Skeletal muscle satellite cell (primary cell): Measurements from ENCODE around the gene LAMB1. TPM values are rescaled to one million over a fixed set of nuclear protein-coding genes. Genes with fewer than 3 reads are reported as not detected.

ENCODE experiments used
- H3K27me3 ChIP-seq: 2 replicates; pipeline ENCODE4 v1.7.0; 2013; ENCODE audit warnings: low read length; ENCODE audit not compliant: control insufficient read depth, insufficient read depth
- H3K36me3 ChIP-seq: 2 replicates; pipeline ENCODE4 v1.7.0; 2013; ENCODE audit warnings: mild to moderate bottlenecking, control low read depth, low read length; ENCODE audit not compliant: insufficient read depth
- H3K4me1 ChIP-seq: 2 replicates; pipeline ENCODE4 v1.7.0; 2013; ENCODE audit warnings: low read length; ENCODE audit not compliant: control insufficient read depth, insufficient read depth
- H3K4me2 ChIP-seq: 2 replicates; pipeline ENCODE4 v1.7.0; 2013; ENCODE audit warnings: mild to moderate bottlenecking, low read length
- H3K4me3 ChIP-seq: 2 replicates; pipeline ENCODE4 v1.7.0; 2013; ENCODE audit warnings: low read length
- H3K9ac ChIP-seq: 2 replicates; pipeline ENCODE4 v1.7.0; 2013; ENCODE audit warnings: mild to moderate bottlenecking, low read depth, low read length, moderate library complexity
- H3K9me3 ChIP-seq: replicated peaks from 2 replicates; pipeline ENCODE4 v1.7.0; 2013; ENCODE audit warnings: mild to moderate bottlenecking, control low read depth, low read length
- small RNA-seq: library from RNA; depleted of rRNA; stranded (forward); fragments of <200 nt; gene quantifications from one replicate; pipeline ENCODE3, GENCODE V24; 2012

The LAMB1 gene

DNA sequence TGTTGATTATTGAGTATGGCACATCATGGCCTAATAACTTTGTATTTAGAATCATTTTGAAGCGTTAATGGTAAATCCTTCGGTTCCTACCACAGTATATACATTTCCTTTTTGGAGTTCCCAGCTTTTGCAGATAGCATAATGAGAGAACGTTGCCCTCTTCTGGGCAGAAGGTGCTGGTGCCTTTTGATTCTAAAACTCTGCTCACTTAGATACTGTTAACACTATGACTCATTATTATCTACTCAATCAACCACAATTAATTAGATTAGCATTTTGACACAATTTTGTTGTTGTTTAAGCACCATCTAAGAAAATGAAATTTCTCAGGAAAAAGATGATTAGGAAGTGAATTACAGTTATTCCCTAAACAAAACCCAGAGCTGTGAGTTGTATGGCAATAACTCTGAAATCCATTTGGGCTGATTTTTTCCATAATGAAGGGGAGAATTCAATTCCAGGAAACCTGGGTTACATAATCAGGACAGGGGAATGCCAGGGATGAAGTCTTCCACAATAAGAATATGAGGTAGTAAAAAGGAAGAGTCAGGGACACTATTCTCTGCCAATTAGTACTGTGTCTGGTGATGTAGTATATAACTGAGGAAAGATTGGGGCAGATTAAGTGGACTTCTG, 123.4 kb downstream of the LAMB1 start:
- H3K4me1 ChIP-seq, result no peaks in the 10 kb centered on the region
- H3K27me3 ChIP-seq, result peaks cover 37% of the 10 kb centered on the region
- H3K9ac ChIP-seq, result no peak overlapping the region
- H3K36me3 ChIP-seq, result no peaks in the 10 kb centered on the region
- no peak overlapping the region for H3K4me3 ChIP-seq
- H3K4me2 ChIP-seq, result no peak overlapping the region
- no peaks in the 10 kb centered on the region for H3K9me3 ChIP-seq

DNA sequence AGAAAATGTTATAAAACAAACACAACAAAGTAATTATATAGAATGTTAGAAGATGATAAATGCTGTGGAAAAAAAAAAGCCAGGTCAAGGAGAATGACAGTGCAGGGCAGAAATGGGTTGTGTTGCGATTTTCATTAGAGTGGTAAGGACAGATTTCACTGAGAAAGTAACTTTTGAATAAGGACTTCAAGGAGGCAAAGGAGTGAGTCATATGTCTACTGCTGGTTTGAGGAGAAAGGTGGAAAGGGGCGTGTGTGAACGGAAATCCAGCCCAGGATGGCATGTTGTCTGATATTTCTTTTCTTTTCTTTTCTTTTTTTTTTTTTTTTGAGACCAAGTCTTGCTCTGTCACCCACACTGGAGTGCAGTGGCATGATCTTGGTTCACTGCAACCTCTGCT, 124.3 kb downstream of the LAMB1 start:
- Histone ChIP-seq H3K9ac (no peak overlapping the region), H3K36me3 (no peaks in the 10 kb centered on the region), H3K9me3 (no peaks in the 10 kb centered on the region), H3K4me2 (no peak overlapping the region), H3K27me3 (peaks cover 29% of the 10 kb centered on the region), H3K4me3 (no peak overlapping the region), H3K4me1 (no peaks in the 10 kb centered on the region)

GRCh38 chr7:107877731-107878382, 125.1 kb downstream of the LAMB1 start:
- no peak overlapping the region for H3K9ac ChIP-seq
- H3K27me3 ChIP-seq, result peaks cover 25% of the 10 kb centered on the region
- no peaks in the 10 kb centered on the region for H3K9me3 ChIP-seq
- H3K4me3 ChIP-seq, result no peak overlapping the region
- no peaks in the 10 kb centered on the region for H3K4me1 ChIP-seq
- H3K36me3 ChIP-seq, result no peaks in the 10 kb centered on the region
- H3K4me2 ChIP-seq, result no peak overlapping the region

GRCh38 chr7:107876916-107877315, 126.0 kb downstream of the LAMB1 start:
- H3K9me3 ChIP-seq, result no peaks in the 10 kb centered on the region
- H3K36me3 ChIP-seq, result no peaks in the 10 kb centered on the region
- H3K27me3 ChIP-seq, result peaks cover 23% of the 10 kb centered on the region
- no peak overlapping the region for H3K9ac ChIP-seq
- no peak overlapping the region for H3K4me3 ChIP-seq
- H3K4me2 ChIP-seq, result no peak overlapping the region
- H3K4me1 ChIP-seq, result no peaks in the 10 kb centered on the region

DNA sequence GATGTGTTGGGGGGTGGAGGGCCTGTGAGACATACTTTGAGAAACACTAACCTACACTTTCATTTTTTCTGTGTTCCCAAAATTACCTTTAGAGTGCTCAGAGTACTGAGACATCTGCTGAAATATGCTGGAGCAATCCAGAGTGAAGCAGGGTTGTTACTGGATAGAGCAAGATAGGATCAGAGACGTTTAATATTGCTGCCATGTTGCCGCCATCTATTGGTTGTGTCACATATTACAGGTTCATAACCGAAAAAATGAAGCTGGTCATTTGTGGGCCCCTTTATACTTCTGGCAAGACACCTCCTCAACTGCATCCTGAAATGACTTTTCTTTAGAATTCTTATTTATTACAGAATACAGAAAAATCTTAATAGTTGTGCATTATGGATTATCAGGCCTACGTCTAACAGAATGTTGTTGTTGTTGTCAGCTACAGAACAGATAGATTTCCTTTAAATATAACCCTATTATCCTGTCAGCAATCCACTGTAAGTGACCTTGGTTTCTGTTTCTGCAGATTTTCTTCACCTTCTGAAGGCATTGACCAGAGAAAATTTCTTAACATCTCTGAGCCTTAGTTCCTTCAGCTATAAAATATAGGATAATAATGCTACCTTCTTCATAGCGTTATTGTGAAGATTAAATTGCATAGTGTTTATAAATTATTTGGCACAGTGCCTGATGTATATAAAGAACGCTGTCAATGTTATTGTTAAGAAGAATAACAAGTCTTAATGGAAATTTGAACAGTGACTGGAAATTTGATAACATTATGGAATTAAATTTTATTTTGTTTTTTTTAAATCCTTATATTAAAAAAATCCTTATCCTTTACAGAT, 128.1 kb downstream of the LAMB1 start:
- Histone ChIP-seq H3K9ac (no peak overlapping the region), H3K36me3 (no peaks in the 10 kb centered on the region), H3K4me3 (no peak overlapping the region), H3K4me2 (no peak overlapping the region), H3K27me3 (peaks cover 27% of the 10 kb centered on the region), H3K4me1 (no peaks in the 10 kb centered on the region), H3K9me3 (no peaks in the 10 kb centered on the region)

- Histone ChIP-seq H3K4me2 (no peak overlapping the region), H3K9me3 (no peaks in the 10 kb centered on the region)
Measured at GRCh38 chr7:107874111-107874510, 128.8 kb downstream of the LAMB1 start.

More at GRCh38 chr7:107874111-107874510, 128.8 kb downstream of the LAMB1 start:
- Histone ChIP-seq H3K27me3 (peaks cover 27% of the 10 kb centered on the region), H3K36me3 (no peaks in the 10 kb centered on the region), H3K4me1 (no peaks in the 10 kb centered on the region), H3K9ac (no peak overlapping the region), H3K4me3 (no peak overlapping the region)

Small RNA genes lying within 50 kb of the gene (small RNA-seq; reads per million reads assigned to genes)
- gene RF00012, result not detected
